ENCODE results near the gene DDB1.
A peak's percentile ranks its signal among the peaks of the same experiment; 100 is the strongest.

DDB1 gene

GRCh38 chr11:61293867-61294716 is 38.8 kb downstream of the DDB1 start:
- peak; percentile 5 for DNase-seq

- DNase-seq = no peak
Measured at GRCh38 chr11:61292356-61292755, 40.5 kb downstream of the DDB1 start.

GRCh38 chr11:61290905-61291690 is 41.8 kb downstream of the DDB1 start:
- no peak for DNase-seq

GRCh38 chr11:61287338-61287977 is 45.4 kb downstream of the DDB1 start:
- DNase-seq = no peak

DNA sequence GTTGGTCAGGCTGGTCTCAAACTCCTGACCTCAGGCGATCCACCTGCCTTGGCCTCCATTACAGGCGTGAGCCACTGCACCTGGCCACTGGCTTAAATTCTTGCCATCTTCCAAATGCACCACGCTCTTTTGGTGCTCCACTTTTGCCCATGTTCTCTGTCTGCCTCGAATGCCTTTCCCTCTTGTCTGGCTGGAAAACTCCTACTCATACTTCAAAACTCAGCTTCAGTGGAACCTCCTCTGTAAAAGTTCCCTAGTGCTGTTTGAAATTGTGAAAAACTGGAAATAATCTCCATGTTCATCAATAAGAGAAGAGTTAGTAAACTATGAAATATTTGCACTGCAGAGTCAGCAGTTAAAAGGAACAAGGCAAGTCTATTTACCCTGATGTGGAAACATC is 49.3 kb downstream of the DDB1 start:
- DNase-seq = no peak

DNA sequence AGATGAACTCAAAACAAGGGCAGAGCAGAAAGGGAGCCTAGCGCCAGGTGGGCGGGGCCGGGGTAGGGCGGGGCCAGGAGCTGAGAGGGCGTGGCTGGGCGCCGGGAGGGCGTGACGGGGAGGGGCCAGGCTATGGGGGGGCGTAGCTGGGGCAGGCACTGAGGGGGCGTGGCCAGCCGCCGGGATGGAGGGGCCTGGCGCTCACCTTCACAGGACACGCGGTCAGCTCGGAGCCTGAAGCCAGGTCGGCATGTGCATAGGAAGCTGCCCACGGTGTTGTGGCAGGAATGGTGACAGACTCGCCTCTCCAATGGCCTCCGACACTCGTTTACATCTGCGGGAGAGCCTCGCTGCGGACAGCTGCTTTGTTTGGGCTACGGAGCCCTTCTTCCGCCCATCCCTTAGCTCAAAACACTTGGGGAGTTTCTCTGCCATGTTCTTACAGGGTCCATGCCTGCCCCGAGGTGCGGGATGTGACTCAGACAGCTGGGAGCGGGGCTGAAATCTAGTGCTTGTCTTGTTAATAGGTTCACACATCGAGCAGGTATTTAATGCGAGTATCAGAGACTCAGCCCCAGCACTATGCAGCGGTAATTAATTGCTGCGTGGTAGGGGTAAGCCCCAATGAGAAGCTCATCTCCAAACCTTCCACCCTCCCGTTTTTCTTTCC is 51.2 kb downstream of the DDB1 start:
- no peak for DNase-seq

- no peak for DNase-seq
Measured at GRCh38 chr11:61280883-61281580, 51.9 kb downstream of the DDB1 start.

- no peak for DNase-seq
Measured at GRCh38 chr11:61279934-61280659, 52.8 kb downstream of the DDB1 start.

DNA sequence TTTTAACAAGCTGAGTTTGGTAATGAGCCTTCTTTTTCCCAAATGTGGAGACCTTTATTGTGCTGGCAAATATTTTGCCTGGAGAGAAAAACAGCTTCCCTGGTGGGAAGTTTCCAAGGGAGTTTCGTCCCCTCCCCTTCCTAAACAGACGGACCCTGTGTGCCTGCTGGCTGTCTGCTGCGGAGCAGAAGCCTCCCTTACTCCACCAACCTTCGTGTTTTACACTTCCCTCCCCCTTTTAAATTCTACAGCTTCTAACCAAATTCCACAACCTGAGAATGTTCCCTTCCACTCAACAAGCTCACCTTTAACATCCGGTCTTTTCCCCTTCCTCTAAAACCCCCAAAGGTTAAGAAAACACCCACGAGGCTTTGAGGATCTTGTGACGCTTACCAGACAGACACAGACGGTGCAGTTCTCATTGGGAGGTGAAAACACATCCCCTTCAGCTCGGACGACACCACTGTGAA is 54.9 kb downstream of the DDB1 start:
- no peak for DNase-seq

- no peak for DNase-seq
Measured at GRCh38 chr11:61277186-61278000, 55.5 kb downstream of the DDB1 start.

- no peak for DNase-seq
Measured at GRCh38 chr11:61275191-61275590, 57.7 kb downstream of the DDB1 start.

- no peak for DNase-seq
Measured at GRCh38 chr11:61274084-61274483, 58.8 kb downstream of the DDB1 start.

- DNase-seq = no peak
Measured at GRCh38 chr11:61273178-61274078, 59.5 kb downstream of the DDB1 start.

DNA sequence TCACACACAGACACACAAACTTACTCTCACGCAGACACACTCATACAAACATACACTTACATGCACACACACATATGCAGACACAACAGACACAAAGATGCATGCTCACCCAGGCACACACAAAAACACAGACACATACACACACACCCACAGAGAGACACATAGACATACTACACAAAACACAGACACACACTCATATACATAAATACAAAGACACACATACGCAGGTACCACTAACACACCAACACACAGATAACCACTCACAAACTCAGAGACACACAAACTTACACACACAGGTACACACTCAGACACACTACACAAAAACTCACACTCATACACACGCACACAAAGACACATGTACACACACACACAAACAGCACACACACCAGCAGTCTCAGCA is 60.2 kb downstream of the DDB1 start:
- no peak for DNase-seq

- DNase-seq = no peak
Measured at GRCh38 chr11:61270354-61271076, 62.4 kb downstream of the DDB1 start.

GRCh38 chr11:61268588-61269250 is 64.2 kb downstream of the DDB1 start:
- DNase-seq = no peak

DNA sequence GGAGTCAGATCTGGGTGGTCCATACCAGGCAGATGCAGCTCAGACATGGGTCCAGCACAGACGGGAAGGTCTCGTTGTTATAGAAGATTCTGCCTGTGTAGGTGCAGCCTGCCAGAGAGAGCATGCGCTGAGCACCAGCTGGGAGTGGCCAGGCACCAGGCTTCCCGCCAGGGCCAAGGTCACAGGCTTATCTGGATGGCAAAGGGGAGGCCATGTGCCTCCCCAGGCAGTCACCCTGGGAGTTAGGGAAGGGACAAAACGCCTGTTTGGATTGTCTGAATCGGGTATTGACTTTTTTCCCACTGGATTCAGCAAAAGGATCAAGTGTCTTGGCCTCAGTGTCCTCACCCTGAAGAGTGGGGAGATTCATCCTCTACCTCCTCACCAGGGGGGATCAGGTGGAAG is 65.5 kb downstream of the DDB1 start:
- no peak for DNase-seq

DNA sequence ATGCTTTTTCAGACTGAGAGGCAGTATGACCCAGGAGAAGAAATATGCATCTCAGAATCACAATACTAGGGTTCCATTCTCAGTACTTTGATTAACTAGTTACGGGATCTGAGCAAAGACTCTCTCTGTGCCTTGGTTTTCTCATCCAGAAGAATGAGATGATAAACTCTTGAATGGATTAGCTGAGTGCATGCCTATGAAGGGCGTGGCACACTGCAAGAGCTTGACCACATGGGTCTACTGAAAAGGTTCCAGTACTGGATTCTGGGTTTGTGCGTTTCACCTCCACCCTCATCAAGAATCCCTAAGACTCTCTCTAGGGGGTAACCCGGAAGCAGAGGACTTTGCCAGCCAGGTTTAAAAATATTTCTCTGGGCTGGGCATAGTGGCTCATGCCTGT is 66.3 kb downstream of the DDB1 start:
- no peak for DNase-seq
